AG10803 (cell line): Measurements from ENCODE around the gene PCDHB15.

Experiments used
- DNase-seq: peaks from one replicate; pipeline ENCODE4 v3.0.0; 2010; ENCODE audit warnings: low read depth
- H3K4me3 ChIP-seq: 2 replicates; pipeline ENCODE4 v1.5.1; 2011; ENCODE audit warnings: mild to moderate bottlenecking, low read length, control low read depth
- CTCF ChIP-seq: conservative IDR thresholded peaks from 2 replicates; pipeline ENCODE4 v1.5.1; 2011; ENCODE audit warnings: mild to moderate bottlenecking, low read length, control low read depth, inconsistent platforms

The PCDHB15 gene

GRCh38 chr5:141250576-141250975 lies 5.4 kb downstream of the PCDHB15 start:
- TF ChIP-seq CTCF, result no peak
- DNase-seq, result no peak
- no peak overlapping the region for H3K4me3 ChIP-seq

GRCh38 chr5:141258464-141258863 lies 13.3 kb downstream of the PCDHB15 start:
- no peak for DNase-seq
- TF ChIP-seq CTCF, result no peak
- H3K4me3 ChIP-seq, result no peak overlapping the region

- no peak for TF ChIP-seq CTCF
- DNase-seq, result no peak
- no peak overlapping the region for H3K4me3 ChIP-seq
These were observed 13.8 kb downstream of the PCDHB15 start for GRCh38 chr5:141258948-141259347.

- H3K4me3 ChIP-seq, result no peak overlapping the region
- DNase-seq, result no peak
- no peak for TF ChIP-seq CTCF
These were observed 15.5 kb downstream of the PCDHB15 start for GRCh38 chr5:141260458-141261237.

- no peak overlapping the region for H3K4me3 ChIP-seq
- TF ChIP-seq CTCF, result no peak
- DNase-seq, result no peak
These were observed 16.0 kb downstream of the PCDHB15 start for GRCh38 chr5:141261238-141261546.

GRCh38 chr5:141269195-141269594 lies 24.0 kb downstream of the PCDHB15 start:
- no peak for DNase-seq
- no peak for TF ChIP-seq CTCF
- H3K4me3 ChIP-seq, result no peak overlapping the region

- no peak for DNase-seq
- H3K4me3 ChIP-seq, result no peak overlapping the region
- no peak for TF ChIP-seq CTCF
These were observed 27.7 kb downstream of the PCDHB15 start for GRCh38 chr5:141272906-141273305.
